Measurements from ENCODE around the gene VIPAS39.

The VIPAS39 gene

DNA sequence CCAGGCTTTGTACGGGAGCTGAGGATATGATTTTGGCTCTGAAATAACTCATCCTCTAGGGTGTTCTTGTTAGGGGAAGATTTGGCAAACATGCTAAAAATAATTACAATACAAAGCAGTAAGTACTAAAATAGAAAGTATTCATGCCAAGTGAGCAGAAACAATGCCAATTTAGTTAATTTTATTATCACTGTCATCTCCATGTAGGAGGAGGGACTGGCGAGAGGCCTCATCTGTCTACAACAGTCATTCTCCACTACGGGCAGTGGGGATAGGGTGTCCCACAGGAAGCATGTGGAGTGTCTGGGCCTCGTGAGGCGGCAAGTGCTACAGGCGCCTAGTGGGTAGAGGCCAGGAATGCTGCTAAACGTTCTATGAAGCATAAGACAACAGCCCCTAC lies 37.9 kb upstream of the VIPAS39 start:
- no peak overlapping the region for H3K4me2 ChIP-seq (ENCODE audit: low read depth, low read length, poor library complexity, severe bottlenecking)
- H2AFZ ChIP-seq (ENCODE audit: low read depth, low read length, severe bottlenecking), result no peak overlapping the region

GRCh38 chr14:77491056-77491455 lies 33.7 kb upstream of the VIPAS39 start:
- Histone ChIP-seq H3F3A (ENCODE audit: insufficient read depth) (no peaks in the 10 kb centered on the region), H3K4me2 (ENCODE audit: low read depth, low read length, poor library complexity, severe bottlenecking) (no peak overlapping the region), H3K27ac (ENCODE audit: low read depth, low read length) (no peak overlapping the region), H3K79me2 (ENCODE audit: insufficient read depth, low read length) (no peaks in the 10 kb centered on the region), H3K4me3 (ENCODE audit: insufficient read depth, low read length, poor library complexity, severe bottlenecking) (no peak overlapping the region), H3K27me3 (ENCODE audit: low read length) (no peaks in the 10 kb centered on the region), H2AFZ (ENCODE audit: low read depth, low read length, severe bottlenecking) (no peak overlapping the region), H3K36me3 (ENCODE audit: low read length) (no peaks in the 10 kb centered on the region), H4K20me1 (ENCODE audit: low read depth, low read length) (no peaks in the 10 kb centered on the region), H3K9me3 (ENCODE audit: insufficient read depth, low read length) (no peaks in the 10 kb centered on the region), H3K9me2 (replicated peaks; ENCODE audit: insufficient read depth, low read length) (no peaks in the 10 kb centered on the region), H3K9ac (ENCODE audit: low read length) (no peak overlapping the region)
- TF ChIP-seq CTCF (IDR thresholded peaks at IDR 0.05; ENCODE audit: insufficient read depth, low read length, poor library complexity, severe bottlenecking) (no peak), EZH2phosphoT487 (conservative IDR thresholded peaks at IDR 0.05; ENCODE audit: low read length) (no peak)

More for the DNA sequence above, 37.9 kb upstream of the VIPAS39 start:
- Histone ChIP-seq H3K9me2 (replicated peaks; ENCODE audit: insufficient read depth, low read length) (no peaks in the 10 kb centered on the region), H3K79me2 (ENCODE audit: insufficient read depth, low read length) (no peaks in the 10 kb centered on the region), H3K9me3 (ENCODE audit: insufficient read depth, low read length) (no peaks in the 10 kb centered on the region), H3K27me3 (ENCODE audit: low read length) (no peaks in the 10 kb centered on the region), H4K20me1 (ENCODE audit: low read depth, low read length) (no peaks in the 10 kb centered on the region), H3K4me3 (ENCODE audit: insufficient read depth, low read length, poor library complexity, severe bottlenecking) (no peak overlapping the region), H3K9ac (ENCODE audit: low read length) (no peak overlapping the region), H3K36me3 (ENCODE audit: low read length) (no peaks in the 10 kb centered on the region), H3F3A (ENCODE audit: insufficient read depth) (peaks cover 3% of the 10 kb centered on the region; the same call in 1 of the 2 replicates), H3K27ac (ENCODE audit: low read depth, low read length) (no peak overlapping the region)
- TF ChIP-seq CTCF (IDR thresholded peaks at IDR 0.05; ENCODE audit: insufficient read depth, low read length, poor library complexity, severe bottlenecking) (no peak), EZH2phosphoT487 (conservative IDR thresholded peaks at IDR 0.05; ENCODE audit: low read length) (no peak)

GRCh38 chr14:77490347-77490986 lies 33.1 kb upstream of the VIPAS39 start:
- no peaks in the 10 kb centered on the region for H3K79me2 ChIP-seq (ENCODE audit: insufficient read depth, low read length)
- no peaks in the 10 kb centered on the region for H4K20me1 ChIP-seq (ENCODE audit: low read depth, low read length)
- no peaks in the 10 kb centered on the region for H3K27me3 ChIP-seq (ENCODE audit: low read length)
- no peaks in the 10 kb centered on the region for H3K36me3 ChIP-seq (ENCODE audit: low read length)
- H3K4me3 ChIP-seq (ENCODE audit: insufficient read depth, low read length, poor library complexity, severe bottlenecking), result no peak overlapping the region
- no peaks in the 10 kb centered on the region for H3K9me3 ChIP-seq (ENCODE audit: insufficient read depth, low read length)
- no peak overlapping the region for H3K9ac ChIP-seq (ENCODE audit: low read length)
- H3K4me2 ChIP-seq (ENCODE audit: low read depth, low read length, poor library complexity, severe bottlenecking), result no peak overlapping the region
- no peaks in the 10 kb centered on the region for H3K9me2 ChIP-seq (replicated peaks; ENCODE audit: insufficient read depth, low read length)
- no peak overlapping the region for H2AFZ ChIP-seq (ENCODE audit: low read depth, low read length, severe bottlenecking)
- H3K27ac ChIP-seq (ENCODE audit: low read depth, low read length), result no peak overlapping the region
- no peaks in the 10 kb centered on the region for H3F3A ChIP-seq (ENCODE audit: insufficient read depth)
- TF ChIP-seq EZH2phosphoT487 (conservative IDR thresholded peaks at IDR 0.05; ENCODE audit: low read length), result no peak
- TF ChIP-seq CTCF (IDR thresholded peaks at IDR 0.05; ENCODE audit: insufficient read depth, low read length, poor library complexity, severe bottlenecking), result no peak

All from SU-DHL-6 (cell line).